Mucosa of descending colon (tissue), 3 donors: ENCODE measurements around the gene TNNT2. TPM values are rescaled to one million over a fixed set of nuclear protein-coding genes. Genes with fewer than 3 reads are reported as not detected.

Source experiments
- ATAC-seq: fragments of 200-7000 bp; cut with Tn5 transposase; one replicate; pipeline ENCODE4 v1.9.1; 2020; ENCODE audit warnings: mild to moderate bottlenecking, moderate library complexity
- DNase-seq, 3 donors: peaks; one replicate each; pipeline ENCODE4 v3.0.0-alpha.2; 2020
- H3K36me3 ChIP-seq: fragments of 200-600 bp; one replicate; pipeline ENCODE4 v1.8.0; 2021; ENCODE audit warnings: low read depth, mild to moderate bottlenecking
- H3K4me1 ChIP-seq: fragments of 200-600 bp; one replicate; pipeline ENCODE4 v1.8.0; 2021; ENCODE audit warnings: low read depth, mild to moderate bottlenecking
- H3K4me3 ChIP-seq: fragments of 200-600 bp; one replicate; pipeline ENCODE4 v1.8.0; 2021; ENCODE audit warnings: mild to moderate bottlenecking
- H3K9me3 ChIP-seq: fragments of 200-600 bp; one replicate; pipeline ENCODE4 v1.8.0; 2021; ENCODE audit warnings: mild to moderate bottlenecking
- intact Hi-C, 2 donors: fragments of 100-400 bp; cut with DNase I in 1 of 2; cut with micrococcal nuclease in 1 of 2; formaldehyde crosslinking; loops; one replicate each; pipeline versions ENCODE4 v1.11.0 to v1.11.1; 2022; cut with DNase I, micrococcal nuclease
- total RNA-seq, 3 donors: library from RNA; stranded (reverse); fragmentation: NEBNext Ultra II Directional in 2 of 3; extraction: Animal tissue kit (Norgen Biotek cat#: 25700) in 2 of 3; gene quantifications; one replicate each; pipeline versions ENCODE4 v1.2.1 to v1.2.4, GENCODE V29; 2021 to 2023
- TF ChIP-seq, protein P1 (sequence below): fragments of 200-600 bp; IDR thresholded peaks from one replicate; pipeline ENCODE4 v1.8.0; 2022; ENCODE audit warnings: antibody characterized with exemption, mild to moderate bottlenecking
- donor health status: DM: no; HTN: no; CAD: no; lungs with moderate emphysema.
- donor health status: DM: no; HTN: no; CAD: no.
- donor health status: DM: no; HTN: yes; CAD: no.

The TNNT2 gene
- total RNA-seq, 3 donors from 2014 or later, result 0.28 to 4.0 (median 2.0) TPM

DNA sequence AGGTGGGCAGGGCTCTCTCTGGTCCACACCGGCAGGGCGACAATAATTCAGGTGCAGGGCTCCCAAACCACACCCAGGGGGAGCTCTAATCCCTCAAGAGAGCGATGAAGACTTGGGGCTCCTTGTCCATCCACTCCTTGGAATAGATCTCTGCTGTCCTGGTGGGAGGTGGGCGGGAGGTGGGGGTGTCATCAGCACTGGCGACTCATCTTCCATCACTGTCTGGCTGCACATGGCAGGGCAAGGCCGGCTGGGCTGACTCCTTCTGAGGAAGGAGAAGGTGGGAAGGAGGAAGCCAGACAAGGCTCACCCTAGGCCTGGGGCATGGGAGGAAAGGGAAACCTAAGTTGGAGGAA, 29.3 kb downstream of the TNNT2 start:
- TF ChIP-seq, protein P1, sequence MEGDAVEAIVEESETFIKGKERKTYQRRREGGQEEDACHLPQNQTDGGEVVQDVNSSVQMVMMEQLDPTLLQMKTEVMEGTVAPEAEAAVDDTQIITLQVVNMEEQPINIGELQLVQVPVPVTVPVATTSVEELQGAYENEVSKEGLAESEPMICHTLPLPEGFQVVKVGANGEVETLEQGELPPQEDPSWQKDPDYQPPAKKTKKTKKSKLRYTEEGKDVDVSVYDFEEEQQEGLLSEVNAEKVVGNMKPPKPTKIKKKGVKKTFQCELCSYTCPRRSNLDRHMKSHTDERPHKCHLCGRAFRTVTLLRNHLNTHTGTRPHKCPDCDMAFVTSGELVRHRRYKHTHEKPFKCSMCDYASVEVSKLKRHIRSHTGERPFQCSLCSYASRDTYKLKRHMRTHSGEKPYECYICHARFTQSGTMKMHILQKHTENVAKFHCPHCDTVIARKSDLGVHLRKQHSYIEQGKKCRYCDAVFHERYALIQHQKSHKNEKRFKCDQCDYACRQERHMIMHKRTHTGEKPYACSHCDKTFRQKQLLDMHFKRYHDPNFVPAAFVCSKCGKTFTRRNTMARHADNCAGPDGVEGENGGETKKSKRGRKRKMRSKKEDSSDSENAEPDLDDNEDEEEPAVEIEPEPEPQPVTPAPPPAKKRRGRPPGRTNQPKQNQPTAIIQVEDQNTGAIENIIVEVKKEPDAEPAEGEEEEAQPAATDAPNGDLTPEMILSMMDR, result no peak
- no peaks in the 10 kb centered on the region for H3K9me3 ChIP-seq
- DNase-seq (peak in 2 of 3 donors; percentile 42 to 47), ATAC-seq (peak; percentile 75)
- no peaks in the 10 kb centered on the region for H3K36me3 ChIP-seq
- intact Hi-C loops, result loop anchor here in 1 of 2 donors (5.0 kb wide), 1 partner anchor 96 kb away; no protein-coding TSS in a partner anchor
- H3K4me1 ChIP-seq, result no peaks in the 10 kb centered on the region
- H3K4me3 ChIP-seq, result no peak overlapping the region

DNA sequence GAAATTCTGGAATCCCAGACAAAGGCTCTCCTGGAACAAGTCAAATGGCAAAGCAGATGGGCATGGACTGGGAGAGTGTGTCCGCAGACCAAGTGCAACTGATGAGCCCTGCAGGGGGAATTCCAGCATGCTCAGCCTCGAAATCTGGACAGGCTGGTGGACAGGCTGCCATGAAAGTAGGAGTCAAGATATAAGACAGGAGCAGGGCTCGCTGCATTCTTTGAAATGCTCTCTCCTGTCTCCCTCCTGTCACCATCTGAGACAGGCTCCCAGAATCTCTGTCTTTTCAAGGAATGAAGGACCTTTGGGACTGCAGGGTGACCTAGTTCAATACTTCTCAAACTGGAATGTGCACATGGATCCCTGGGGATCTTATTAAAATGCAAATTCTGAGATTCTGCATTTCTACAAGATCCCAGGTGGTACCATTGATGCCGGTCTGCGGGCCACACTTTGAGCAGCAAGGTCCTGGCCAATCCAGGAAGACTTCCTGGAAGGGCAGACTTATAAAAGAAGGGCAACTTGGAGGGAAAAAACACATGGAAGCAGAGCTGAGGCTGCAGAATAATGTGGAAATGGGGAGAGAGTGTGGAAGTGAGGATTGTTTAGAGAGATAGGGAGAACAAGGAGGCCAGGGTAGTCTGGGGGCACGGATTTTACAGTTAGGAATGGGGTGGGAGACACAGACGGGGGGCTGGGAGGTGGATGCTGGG, 29.8 kb downstream of the TNNT2 start:
- H3K4me3 ChIP-seq, result no peak overlapping the region
- intact Hi-C loops, result loop anchor here in 1 of 2 donors (5.0 kb wide), 1 partner anchor 95 kb away; no protein-coding TSS in a partner anchor
- no peaks in the 10 kb centered on the region for H3K36me3 ChIP-seq
- TF ChIP-seq, protein P1, result no peak
- no peaks in the 10 kb centered on the region for H3K9me3 ChIP-seq
- H3K4me1 ChIP-seq, result no peaks in the 10 kb centered on the region
- DNase-seq, result no peak
- no peak for ATAC-seq

DNA sequence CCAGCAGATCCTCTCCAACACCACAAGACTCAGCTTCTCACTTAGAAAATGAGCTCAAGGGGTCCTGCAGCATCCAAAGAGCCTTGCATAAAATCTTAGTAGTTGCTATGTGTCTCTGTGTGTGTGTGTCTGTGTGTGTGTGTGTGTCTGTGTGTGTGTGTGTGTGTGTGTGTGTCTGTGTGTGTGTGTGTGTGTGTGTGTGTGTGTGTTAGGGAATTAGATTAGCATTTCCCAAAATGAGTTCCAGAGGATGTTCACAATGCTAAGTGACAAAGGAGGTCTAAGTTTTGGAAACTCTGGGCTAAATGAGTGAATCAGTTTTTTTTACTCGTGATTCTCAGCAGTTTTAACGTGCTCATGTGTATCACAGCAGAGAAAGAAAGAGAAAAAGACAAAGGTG, 30.5 kb downstream of the TNNT2 start:
- no peak for ATAC-seq
- TF ChIP-seq, protein P1, result no peak
- no peak for DNase-seq
- no peaks in the 10 kb centered on the region for H3K4me1 ChIP-seq
- H3K4me3 ChIP-seq, result no peak overlapping the region
- no peaks in the 10 kb centered on the region for H3K9me3 ChIP-seq
- intact Hi-C loops, result loop anchor here in 1 of 2 donors (5.0 kb wide), 1 partner anchor 95 kb away; no protein-coding TSS in a partner anchor
- no peaks in the 10 kb centered on the region for H3K36me3 ChIP-seq

DNA sequence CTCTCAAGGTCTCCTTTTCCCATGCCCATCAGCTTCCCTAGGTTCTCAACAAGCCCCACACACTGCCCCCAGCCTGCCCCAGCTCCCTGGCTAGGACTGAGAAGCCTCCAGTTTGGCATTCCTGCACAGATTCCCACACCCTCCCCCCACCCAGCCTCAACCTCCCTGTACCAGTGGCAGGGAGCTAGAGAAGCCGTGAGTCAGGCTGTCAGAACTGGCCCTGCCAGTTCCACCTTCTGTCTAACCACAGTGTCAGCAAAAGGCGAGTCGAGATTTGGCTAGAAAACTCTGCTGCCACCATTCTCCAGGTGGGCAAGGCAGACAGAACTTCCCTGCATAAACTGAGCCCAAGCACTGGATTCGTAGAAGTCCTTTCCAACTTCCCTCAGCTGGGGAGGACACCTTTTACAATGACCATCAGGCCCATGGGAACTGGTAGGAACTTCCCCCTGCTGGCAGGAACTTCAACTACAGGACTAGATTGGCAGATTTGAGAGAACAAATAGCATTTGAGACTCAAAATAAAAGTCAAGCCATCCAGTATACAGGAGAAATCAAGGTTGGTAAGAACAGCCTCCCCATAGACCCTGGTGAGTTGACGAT, 31.0 kb downstream of the TNNT2 start:
- intact Hi-C loops, result loop anchor here in 1 of 2 donors (5.0 kb wide), 1 partner anchor 94 kb away; no protein-coding TSS in a partner anchor
- Histone ChIP-seq H3K36me3 (no peaks in the 10 kb centered on the region), H3K4me3 (no peak overlapping the region), H3K9me3 (no peaks in the 10 kb centered on the region), H3K4me1 (no peaks in the 10 kb centered on the region)
- ATAC-seq (peak; percentile 74), DNase-seq (peak in 1 of 3 donors; percentile 86)
- TF ChIP-seq, protein P1, result no peak

DNA sequence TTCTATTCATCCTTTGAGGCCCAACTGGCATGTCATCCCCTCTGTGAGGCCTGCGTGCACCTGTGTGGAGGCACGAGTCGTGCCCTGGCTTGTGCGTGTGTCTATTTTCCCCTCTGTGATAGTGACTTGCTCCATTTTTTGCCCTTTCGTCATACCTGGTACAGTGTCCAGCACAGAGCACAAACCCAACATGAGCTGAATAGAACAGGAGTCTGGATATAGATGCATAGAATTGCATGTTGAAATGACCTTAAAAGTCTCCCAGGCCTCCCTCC, 32.5 kb downstream of the TNNT2 start:
- no peak for ATAC-seq
- no peak for DNase-seq
- Histone ChIP-seq H3K9me3 (no peaks in the 10 kb centered on the region), H3K4me1 (no peaks in the 10 kb centered on the region), H3K36me3 (no peaks in the 10 kb centered on the region), H3K4me3 (no peak overlapping the region)
- TF ChIP-seq, protein P1, result no peak
- intact Hi-C loops, result loop anchor here in 1 of 2 donors (5.0 kb wide), 1 partner anchor 93 kb away; no protein-coding TSS in a partner anchor
